PFSK-1 (cell line): ENCODE measurements around the gene PRAF2.

Experiments used
- POLR2AphosphoS5 ChIP-seq: IDR thresholded peaks from 2 replicates; pipeline ENCODE4 v1.6.1; 2012; ENCODE audit warnings: low read depth, mild to moderate bottlenecking, control low read depth, low read length, moderate library complexity
- REST ChIP-seq, 2 experiments: IDR thresholded peaks; 2 replicates each; pipeline versions ENCODE4 v1.6.1 to v1.8.0; 2011 to 2012; ENCODE audit warnings: low read depth in 2 of 2, low read length in 2 of 2, control low read depth in 1 of 2, inconsistent platforms in 1 of 2, mild to moderate bottlenecking in 1 of 2, moderate library complexity in 1 of 2; ENCODE audit not compliant: insufficient read depth in 1 of 2
- SIN3A ChIP-seq: IDR thresholded peaks from 2 replicates; pipeline ENCODE4 v1.6.1; 2012; ENCODE audit warnings: mild to moderate bottlenecking, low read length, moderate library complexity, borderline replicate concordance; ENCODE audit not compliant: insufficient read depth
- TAF1 ChIP-seq: IDR thresholded peaks from 2 replicates; pipeline ENCODE4 v1.6.1; 2012; ENCODE audit warnings: low read length, control low read depth, borderline replicate concordance; ENCODE audit not compliant: insufficient read depth

DNA sequence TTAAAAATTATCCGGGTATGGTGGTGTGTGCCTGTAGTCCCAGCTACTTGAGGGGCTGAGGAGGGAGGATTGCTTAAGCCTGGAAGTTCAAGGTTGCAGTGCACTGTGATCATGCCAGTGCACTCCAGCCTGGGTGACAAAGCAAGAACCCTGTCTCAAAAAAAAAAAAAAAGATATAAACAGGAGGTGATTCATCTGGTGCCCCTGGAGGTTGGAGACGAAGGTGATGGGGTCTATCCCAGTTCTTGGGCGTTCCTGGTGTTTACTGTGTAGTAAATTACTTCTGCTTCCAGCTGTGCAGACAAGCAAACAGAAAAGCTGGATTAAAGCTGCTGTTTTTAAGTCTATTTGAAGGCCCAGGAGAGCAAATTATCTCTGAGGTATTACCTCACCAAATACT, 29.8 kb upstream of the PRAF2 start:
- no peak for TF ChIP-seq REST (IDR thresholded peaks at IDR 0.05; ENCODE audit: insufficient read depth in 1 of 2, low read depth in 2 of 2, low read length in 2 of 2)
- TF ChIP-seq TAF1: no peak
- no peak for TF ChIP-seq POLR2AphosphoS5
- no peak for TF ChIP-seq SIN3A
